GM19467 (cell line): Measurements from ENCODE around the gene HOOK2.
A peak's percentile ranks its signal among the peaks of the same experiment; 100 is the strongest.
"Not testable (repeated sequence)": the region's sequence is repeated elsewhere in the genome, so short reads cannot be mapped to it uniquely, and the experiment has no call there.

Source experiments
- ATAC-seq: cut with Tn5 transposase; IDR thresholded peaks from one replicate; pipeline ENCODE4 v1.9.1; 2021; ENCODE audit warnings: mild to moderate bottlenecking, moderate library complexity; ENCODE audit not compliant: unreplicated experiment

The HOOK2 gene

GRCh38 chr19:12723381-12723640 lies 52.0 kb downstream of the HOOK2 start:
- ATAC-seq: no peak

GRCh38 chr19:12722566-12723380 lies 52.6 kb downstream of the HOOK2 start:
- peak; percentile 62 for ATAC-seq

- peak; percentile 23 for ATAC-seq
These were observed 53.4 kb downstream of the HOOK2 start for GRCh38 chr19:12721656-12722565.

GRCh38 chr19:12720851-12721655 lies 54.3 kb downstream of the HOOK2 start:
- no peak for ATAC-seq

- ATAC-seq: no peak
These were observed 55.1 kb downstream of the HOOK2 start for GRCh38 chr19:12720296-12720695.

- ATAC-seq: no peak
These were observed 59.4 kb downstream of the HOOK2 start for GRCh38 chr19:12715929-12716328.

GRCh38 chr19:12715102-12715501 lies 60.2 kb downstream of the HOOK2 start:
- no peak for ATAC-seq

GRCh38 chr19:12713304-12713703 lies 62.0 kb downstream of the HOOK2 start:
- not testable (repeated sequence) for ATAC-seq
